RPMI7951 (cell line): ENCODE results near the gene ZFHX3. TPM values are rescaled to one million over a fixed set of nuclear protein-coding genes. Genes with fewer than 3 reads are reported as not detected.

Source experiments
- DNase-seq: peaks from one replicate; pipeline ENCODE4 v3.0.0-alpha.2; 2012; ENCODE audit warnings: low read depth
- total RNA-seq: library from RNA; depleted of rRNA; stranded (reverse); fragments of >200 nt; shearing (Covaris generic); gene quantifications from 2 replicates; pipeline ENCODE4 v1.2.3, GENCODE V29; 2014

Gene ZFHX3
- total RNA-seq, 1 experiment from 2014 or later: 2.2 TPM

- no peak for DNase-seq
Measured at GRCh38 chr16:72909196-72909595, 138.7 kb downstream of the ZFHX3 start.

- DNase-seq: peak; percentile 19
Measured at GRCh38 chr16:72908362-72909167, 139.4 kb downstream of the ZFHX3 start.

- peak; percentile 45 for DNase-seq
Measured at GRCh38 chr16:72905581-72905980, 142.3 kb downstream of the ZFHX3 start.

GRCh38 chr16:72903176-72903575 lies 144.8 kb downstream of the ZFHX3 start:
- peak; percentile 13 for DNase-seq

DNA sequence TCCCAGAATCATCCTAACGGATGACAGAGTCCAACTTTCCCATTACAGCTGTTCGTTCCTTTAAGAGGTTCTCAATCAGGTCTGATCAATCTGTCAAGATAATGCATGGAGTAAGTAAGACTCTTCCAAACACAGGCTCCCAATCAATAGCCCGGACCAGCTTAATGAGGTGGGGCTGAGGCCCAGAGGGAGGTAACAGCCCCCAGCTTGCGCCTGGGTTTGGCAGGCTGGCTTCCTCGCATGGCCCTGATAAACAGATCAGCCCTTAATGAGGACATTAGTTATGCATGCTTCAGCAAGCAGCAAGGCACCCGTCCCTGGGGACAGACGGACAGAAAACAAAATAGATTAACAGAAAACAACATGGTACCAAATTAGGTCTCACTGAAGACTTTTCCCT lies 145.7 kb downstream of the ZFHX3 start:
- no peak for DNase-seq

GRCh38 chr16:72901000-72901627 lies 146.8 kb downstream of the ZFHX3 start:
- DNase-seq: no peak

DNA sequence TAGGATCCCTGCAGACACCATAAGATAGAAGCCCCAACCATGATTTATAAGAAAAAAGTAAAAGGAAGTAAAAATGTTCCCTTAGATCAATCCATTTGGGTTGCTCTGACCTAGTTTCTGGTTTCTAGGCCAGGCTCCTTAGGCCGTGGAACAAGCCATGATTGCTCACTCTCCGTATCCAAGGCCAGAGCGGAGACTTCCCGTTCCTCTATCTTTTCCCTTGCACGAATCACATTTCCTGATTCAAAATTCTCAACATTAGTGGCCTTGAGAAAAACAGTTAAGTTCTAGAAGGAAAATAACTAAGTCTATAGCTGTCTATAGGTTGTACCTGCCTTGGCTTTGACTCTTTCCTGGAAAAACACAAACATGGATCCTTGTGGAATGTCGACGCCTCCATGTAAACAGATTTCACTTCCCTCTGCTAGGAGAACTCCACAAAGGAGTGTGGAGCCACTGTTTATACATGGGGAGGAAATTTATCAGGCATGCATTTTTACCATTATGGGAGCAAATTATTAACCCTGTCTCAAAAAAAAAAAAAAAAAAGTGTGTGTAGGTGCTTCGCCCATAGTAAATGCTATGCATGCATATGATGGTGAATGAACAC lies 149.6 kb downstream of the ZFHX3 start:
- no peak for DNase-seq

DNA sequence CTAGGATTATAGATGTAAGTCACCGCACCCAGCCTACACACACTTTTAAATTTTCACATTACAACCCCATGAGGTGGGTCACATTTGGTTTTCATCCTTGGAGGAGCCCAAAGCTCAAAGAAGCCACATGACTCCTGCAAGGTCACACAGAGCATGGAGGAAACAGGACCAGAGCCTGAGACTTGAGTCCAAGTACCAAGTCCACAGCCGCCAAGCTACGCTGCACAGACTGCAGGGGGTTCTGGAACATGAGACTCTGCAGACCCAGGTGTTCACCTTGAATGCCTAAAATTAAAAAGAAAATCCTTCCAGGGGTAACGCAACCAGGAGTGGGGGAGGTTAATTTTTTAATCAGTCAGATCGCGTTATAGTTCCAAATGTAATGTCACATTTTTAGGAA lies 150.2 kb downstream of the ZFHX3 start:
- no peak for DNase-seq

GRCh38 chr16:72896485-72897118 lies 151.3 kb downstream of the ZFHX3 start:
- no peak for DNase-seq

DNA sequence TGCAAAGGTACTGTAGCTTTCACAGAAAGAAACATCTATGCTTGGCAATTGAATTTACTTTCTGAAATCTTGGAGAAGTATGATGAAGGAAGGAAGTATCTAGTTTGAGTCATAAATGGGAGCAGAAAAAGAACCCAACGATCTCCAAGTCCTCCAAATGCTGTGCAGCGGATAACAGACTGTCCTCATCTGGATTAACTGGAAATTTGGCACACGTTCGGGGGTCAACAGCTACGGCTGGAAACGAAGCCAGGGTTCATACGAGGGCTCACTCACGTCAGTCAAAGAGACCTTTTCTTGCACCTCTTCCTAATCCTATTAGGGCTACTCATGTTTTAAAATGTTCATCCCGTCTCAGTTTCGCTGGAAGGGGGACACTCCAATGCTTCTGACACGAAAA lies 152.0 kb downstream of the ZFHX3 start:
- DNase-seq: no peak

DNA sequence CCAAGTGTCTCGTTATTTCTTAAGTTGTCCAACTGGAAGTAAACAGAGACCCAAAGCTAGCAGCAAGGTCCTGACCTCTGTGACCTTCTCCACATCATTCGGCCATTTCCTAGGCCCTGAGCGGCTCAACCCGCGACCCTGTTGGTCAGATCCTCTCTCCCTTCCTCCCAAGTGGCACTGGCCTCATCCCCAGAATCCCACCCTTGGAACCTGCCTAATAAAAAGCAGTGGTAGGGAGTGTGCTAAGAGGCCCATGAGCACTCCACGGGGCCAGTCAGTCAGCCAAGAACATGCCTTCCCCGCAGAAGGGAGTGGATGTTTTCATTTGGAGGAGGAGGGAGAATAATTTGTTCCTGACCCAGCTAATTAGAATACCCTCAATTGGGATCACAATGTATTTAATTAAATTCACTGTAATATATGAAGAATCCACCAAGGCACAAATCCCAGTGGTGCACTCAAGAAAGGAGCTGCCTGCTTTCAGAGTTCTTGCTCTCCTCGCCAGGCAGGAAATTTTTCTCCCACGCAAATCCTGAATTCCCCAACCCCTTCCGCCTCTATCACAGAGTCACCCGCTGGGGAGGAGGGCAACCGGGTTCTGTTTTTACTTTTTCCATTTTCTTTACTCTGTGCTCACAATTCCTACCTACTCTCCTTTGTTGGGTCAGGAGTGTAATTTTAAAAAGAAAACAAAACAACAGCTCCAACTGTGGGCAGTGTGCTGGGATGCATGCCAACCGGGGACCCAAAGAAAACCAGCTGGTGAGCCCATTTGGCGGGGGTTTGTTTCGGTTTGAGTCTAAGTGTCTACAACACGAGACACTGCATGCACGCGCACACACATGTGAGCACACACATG lies 153.4 kb downstream of the ZFHX3 start:
- no peak for DNase-seq

- DNase-seq: no peak
Measured at GRCh38 chr16:72891291-72892227, 156.4 kb downstream of the ZFHX3 start.

GRCh38 chr16:72890587-72890986 lies 157.3 kb downstream of the ZFHX3 start:
- DNase-seq: no peak

DNA sequence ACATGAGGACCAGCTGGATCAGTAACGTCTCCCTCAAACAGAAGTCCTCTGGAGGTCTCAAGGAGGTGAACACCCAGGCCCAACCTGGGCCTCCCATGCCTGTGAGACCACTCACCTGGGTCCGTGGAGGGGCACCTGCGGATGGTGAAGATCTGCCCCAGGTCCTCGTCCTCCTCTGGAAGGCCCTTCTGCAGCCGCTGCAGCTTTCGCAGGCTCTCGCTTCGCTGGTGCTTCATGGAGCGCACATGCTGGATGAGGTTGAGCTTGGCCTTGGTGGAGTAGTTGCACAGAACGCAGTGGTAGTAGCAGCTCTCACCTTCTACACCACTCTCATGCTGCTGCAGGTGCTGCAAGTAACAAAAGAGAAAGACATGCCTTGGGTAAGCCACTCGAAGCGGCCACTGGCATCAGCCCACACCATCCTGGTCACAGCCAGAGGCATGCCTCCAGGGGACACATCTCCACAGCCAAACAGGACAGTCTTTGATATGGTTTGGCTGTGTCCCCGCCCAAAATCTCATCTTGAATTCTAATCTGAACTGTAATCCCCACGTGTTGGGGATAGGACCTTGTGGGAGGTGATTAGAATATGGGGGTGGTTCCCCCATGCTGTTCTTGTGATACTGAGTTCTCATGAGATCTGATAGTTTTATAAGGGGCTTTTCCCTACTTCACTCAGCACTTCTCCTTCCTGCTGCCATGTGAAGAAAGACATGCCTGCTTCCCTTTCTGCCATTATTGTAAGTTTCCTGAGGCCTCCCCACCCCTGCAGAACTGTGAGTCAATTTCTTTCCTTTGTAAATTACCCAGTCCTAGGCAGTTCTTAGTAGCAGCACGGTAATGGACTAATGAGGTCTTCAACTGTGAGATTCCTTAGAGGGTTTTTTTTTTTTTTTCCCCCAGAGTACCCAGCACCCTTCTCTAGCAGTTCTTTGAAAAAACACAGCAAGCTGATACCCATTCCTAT lies 158.0 kb downstream of the ZFHX3 start:
- no peak for DNase-seq

- no peak for DNase-seq
Measured at GRCh38 chr16:72887537-72887936, 160.4 kb downstream of the ZFHX3 start.

- no peak for DNase-seq
Measured at GRCh38 chr16:72886346-72886974, 161.5 kb downstream of the ZFHX3 start.

DNA sequence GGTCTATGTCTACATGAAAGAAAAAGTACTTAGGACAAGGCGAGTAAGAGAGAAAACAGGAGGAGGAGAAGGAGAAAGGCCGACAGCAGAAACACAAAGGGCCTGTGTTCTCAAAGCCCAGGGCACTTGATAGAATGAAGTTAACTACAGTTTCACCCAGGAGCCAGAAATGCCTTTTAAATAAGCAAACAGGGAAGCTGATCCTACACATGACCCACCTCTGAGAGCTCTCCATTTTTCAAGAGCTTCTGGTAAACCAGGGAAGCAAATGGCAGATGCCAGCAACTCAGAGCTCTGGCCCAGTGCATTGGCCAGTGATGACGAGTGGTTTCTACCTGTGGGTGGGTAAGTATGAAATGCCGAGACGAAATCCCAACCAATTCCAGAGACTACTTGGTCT lies 163.4 kb downstream of the ZFHX3 start:
- peak; percentile 10 for DNase-seq

GRCh38 chr16:72884037-72884436 lies 163.9 kb downstream of the ZFHX3 start:
- peak; percentile 68 for DNase-seq

- no peak for DNase-seq
Measured at GRCh38 chr16:72879846-72880245, 168.1 kb downstream of the ZFHX3 start.
